GM10248 (cell line): Measurements from ENCODE around the gene SORT1.

Experiments used
- CTCF ChIA-PET: fragments of 300-600 bp; sonication (Branson Sonifier 250); formaldehyde crosslinking; extraction: SDS; loops from one replicate; lab custom pipeline; 2021; ENCODE audit warnings: antibody characterized with exemption; lab: Yijun Ruan, JAX
- POLR2A ChIA-PET: fragments of 350-650 bp; sonication (Branson Sonifier 250); formaldehyde crosslinking; extraction: SDS; loops from one replicate; lab custom pipeline; 2020; ENCODE audit warnings: antibody characterized with exemption; lab: Yijun Ruan, JAX
- DNase-seq: peaks from one replicate; pipeline ENCODE4 v3.0.0; 2012; ENCODE audit errors: extremely low spot score
- TF ChIP-seq, protein P1 (sequence below): IDR thresholded peaks from 2 replicates; pipeline ENCODE4 v1.5.1; 2012; ENCODE audit warnings: mild to moderate bottlenecking, low read depth; ENCODE audit errors: extremely low read depth, missing control alignments, control extremely low read depth

Gene SORT1

DNA sequence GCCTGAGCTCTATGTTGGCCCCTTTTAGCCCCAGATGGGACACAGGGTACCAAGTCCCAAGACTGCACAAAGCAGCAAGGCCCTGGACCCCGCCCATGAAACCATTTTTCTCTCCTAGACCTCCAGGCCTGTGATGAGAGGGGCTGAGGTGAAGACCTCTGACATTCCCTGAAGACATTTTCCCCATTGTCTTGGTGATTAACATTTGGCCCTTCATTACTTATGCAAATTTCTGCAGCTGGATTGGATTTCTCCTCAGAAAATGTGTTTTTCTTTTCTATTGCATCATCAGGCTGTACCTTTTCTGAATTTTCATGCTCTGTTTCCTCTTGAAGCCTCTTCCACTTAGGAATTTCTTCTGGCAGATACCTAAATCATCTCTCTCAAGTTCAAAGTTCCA is 36.8 kb upstream of the SORT1 start:
- no peak for DNase-seq
- ChIA-PET POLR2A (no interaction called here), CTCF (interaction anchor here (0.7 kb wide), 1 partner anchor 98 kb away, joined by 3 read pairs; no protein-coding TSS in a partner anchor)
- TF ChIP-seq, protein P1, sequence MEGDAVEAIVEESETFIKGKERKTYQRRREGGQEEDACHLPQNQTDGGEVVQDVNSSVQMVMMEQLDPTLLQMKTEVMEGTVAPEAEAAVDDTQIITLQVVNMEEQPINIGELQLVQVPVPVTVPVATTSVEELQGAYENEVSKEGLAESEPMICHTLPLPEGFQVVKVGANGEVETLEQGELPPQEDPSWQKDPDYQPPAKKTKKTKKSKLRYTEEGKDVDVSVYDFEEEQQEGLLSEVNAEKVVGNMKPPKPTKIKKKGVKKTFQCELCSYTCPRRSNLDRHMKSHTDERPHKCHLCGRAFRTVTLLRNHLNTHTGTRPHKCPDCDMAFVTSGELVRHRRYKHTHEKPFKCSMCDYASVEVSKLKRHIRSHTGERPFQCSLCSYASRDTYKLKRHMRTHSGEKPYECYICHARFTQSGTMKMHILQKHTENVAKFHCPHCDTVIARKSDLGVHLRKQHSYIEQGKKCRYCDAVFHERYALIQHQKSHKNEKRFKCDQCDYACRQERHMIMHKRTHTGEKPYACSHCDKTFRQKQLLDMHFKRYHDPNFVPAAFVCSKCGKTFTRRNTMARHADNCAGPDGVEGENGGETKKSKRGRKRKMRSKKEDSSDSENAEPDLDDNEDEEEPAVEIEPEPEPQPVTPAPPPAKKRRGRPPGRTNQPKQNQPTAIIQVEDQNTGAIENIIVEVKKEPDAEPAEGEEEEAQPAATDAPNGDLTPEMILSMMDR: no peak

DNA sequence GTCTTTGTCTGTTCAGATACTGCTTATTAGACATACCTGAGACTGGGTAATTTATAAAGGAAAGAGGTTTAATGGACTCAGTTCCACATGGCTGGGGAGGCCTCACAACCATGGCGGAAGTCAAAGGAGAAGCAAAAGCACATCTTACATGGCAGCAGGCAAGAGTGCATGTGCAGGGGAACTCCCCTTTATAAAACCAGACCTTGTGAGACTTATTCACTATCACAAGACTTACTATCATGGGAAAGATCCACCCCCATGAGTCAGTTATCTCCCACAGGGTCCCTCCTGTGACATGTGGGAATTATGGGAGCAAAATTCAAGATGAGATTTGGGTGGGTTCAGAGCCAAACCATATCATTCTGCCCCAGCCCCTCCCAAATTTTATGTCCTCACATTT is 35.6 kb upstream of the SORT1 start:
- DNase-seq: no peak
- CTCF ChIA-PET: no interaction called here
- POLR2A ChIA-PET: interaction anchor here (0.5 kb wide), 1 partner anchor 19 kb away, joined by 4 read pairs; no protein-coding TSS in a partner anchor
- TF ChIP-seq, protein P1: no peak

GRCh38 chr1:109432336-109432735 is 34.6 kb upstream of the SORT1 start:
- no peak for DNase-seq
- POLR2A ChIA-PET: no interaction called here
- TF ChIP-seq, protein P1: no peak
- CTCF ChIA-PET: interaction anchor here (1.2 kb wide), 1 partner anchor 100 kb away, joined by 5 read pairs; no protein-coding TSS in a partner anchor

- ChIA-PET CTCF (interaction anchor here (1.7 to 9.5 kb wide), 4 partner anchors 9 to 150 kb away, joined by 4 to 68 read pairs (median 6); no protein-coding TSS in a partner anchor), POLR2A (no interaction called here)
- no peak for DNase-seq
- TF ChIP-seq, protein P1: no peak
Observed at GRCh38 chr1:109427171-109427467, 29.4 kb upstream of the SORT1 start.

DNA sequence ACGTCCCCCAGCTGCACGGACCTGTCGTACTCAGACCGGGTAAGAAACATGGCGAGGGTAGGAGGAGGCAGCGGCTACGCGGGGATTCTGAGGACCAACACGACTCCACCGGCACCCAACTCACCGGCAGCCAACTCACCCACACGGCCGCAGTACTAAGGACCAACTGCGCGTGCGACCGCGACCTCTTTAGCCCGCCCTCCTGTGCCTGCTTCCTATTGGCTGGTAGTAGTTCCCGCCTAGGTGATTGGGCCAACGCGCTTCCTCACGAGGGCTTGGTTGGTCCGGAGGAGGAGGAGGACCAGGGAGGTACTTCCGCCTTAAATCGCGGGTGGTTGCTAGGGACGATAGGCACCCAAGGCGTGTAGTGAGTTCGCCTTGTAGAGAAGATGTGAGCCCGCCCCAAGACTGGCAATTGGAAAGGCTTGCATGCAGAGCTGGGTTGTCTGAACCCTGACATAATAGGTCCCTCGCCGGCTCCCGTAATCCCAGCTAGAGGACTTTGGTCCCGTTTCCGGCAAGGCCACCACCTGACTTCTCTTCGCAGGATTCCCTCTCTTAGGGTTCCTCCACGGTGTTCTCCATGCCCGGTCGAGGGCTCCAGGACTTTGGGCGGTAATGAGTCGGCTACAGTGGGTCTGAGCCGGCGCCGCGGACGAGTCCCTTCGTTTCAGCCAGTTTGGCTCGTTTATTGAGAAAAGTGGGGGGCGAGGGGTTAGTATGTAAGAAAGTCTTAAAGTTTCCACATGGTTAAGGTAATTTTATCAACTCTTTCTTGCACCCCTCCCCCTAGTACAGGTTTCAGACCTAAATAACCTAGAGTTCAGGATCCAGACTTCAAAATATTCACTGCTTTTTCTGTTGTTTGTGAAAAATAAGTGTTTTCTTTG is 28.8 kb upstream of the SORT1 start, which contains the start of gene PSMA5:
Gene PSMA5, minus strand, starts transcription at position 168 of the 890 bp plus-strand sequence. Its CDS starts 118 bp downstream, at position 50.
- TF ChIP-seq, protein P1: no peak
- POLR2A ChIA-PET: interaction anchor here (2.1 kb wide), 1 partner anchor 122 kb away, joined by 6 read pairs; the partner anchor contains the start of gene GNAI3

More for the DNA sequence above, 28.8 kb upstream of the SORT1 start, which contains the start of gene PSMA5:
- DNase-seq: peak; percentile 95
- CTCF ChIA-PET: interaction anchor here (0.8 to 9.5 kb wide), 8 partner anchors 8 to 150 kb away, joined by 3 to 68 read pairs (median 4); no protein-coding TSS in a partner anchor
